ENCODE data around the gene BEND2. TPM values are rescaled to one million over a fixed set of nuclear protein-coding genes. Genes with fewer than 3 reads are reported as not detected.

BEND2 gene
- total and polyA plus RNA-seq, 9 of the 15 experiments (the other 6 are each of a cell fraction or from before 2014, with no cell fraction given): 0.01 to 0.18 (median 0.06) TPM; not detected in 3

DNA sequence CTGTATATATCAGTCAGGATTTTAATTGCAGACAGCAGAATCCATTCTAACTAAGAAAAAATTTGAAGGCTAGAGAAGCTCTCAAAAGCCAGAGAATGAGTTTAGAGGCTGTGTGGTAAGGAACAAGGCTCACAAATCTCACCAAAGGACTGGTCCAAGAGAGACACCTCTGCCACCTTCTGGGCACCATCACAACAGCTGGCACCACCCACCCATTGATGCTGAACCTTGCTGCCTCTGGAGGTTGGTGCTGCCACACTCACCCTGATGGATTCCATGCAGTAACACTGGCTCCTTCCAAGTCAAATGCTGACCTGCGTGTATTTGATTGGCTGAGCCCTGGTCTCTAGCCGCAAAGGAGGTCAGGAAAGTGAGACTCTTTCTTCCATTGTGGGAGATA is 100.8 kb downstream of the BEND2 start (continued):
- TF ChIP-seq, protein P1, sequence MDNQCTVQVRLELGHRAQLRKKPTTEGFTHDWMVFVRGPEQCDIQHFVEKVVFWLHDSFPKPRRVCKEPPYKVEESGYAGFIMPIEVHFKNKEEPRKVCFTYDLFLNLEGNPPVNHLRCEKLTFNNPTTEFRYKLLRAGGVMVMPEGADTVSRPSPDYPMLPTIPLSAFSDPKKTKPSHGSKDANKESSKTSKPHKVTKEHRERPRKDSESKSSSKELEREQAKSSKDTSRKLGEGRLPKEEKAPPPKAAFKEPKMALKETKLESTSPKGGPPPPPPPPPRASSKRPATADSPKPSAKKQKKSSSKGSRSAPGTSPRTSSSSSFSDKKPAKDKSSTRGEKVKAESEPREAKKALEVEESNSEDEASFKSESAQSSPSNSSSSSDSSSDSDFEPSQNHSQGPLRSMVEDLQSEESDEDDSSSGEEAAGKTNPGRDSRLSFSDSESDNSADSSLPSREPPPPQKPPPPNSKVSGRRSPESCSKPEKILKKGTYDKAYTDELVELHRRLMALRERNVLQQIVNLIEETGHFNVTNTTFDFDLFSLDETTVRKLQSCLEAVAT (IDR thresholded peaks at IDR 0.05): no peak

Other genes with a start within 250 kb of the BEND2 start
- gene SCML2, start 133.8 kb upstream of the BEND2 start, total RNA-seq (2014; rRNA removed): 15.1 and 16.5 TPM in 2 replicates
- 25.6 and 27.5 TPM in 2 replicates for gene SCML2, start 133.8 kb upstream of the BEND2 start, total RNA-seq (2014; rRNA removed; fragmentation: Illumina TruSeq; extraction: Trizol)
- gene SCML2, start 133.8 kb upstream of the BEND2 start, total RNA-seq (2015; rRNA removed; fragmentation: Illumina TruSeq; extraction: Trizol): 19.0 and 22.9 TPM in 2 replicates
- 19.0 and 19.6 TPM in 2 replicates for gene SCML2, start 133.8 kb upstream of the BEND2 start, total RNA-seq (2021)
- 26.6 and 29.4 TPM in 2 replicates for gene SCML2, start 133.8 kb upstream of the BEND2 start, polyA plus RNA-seq (2011; rRNA removed)
- 27.4 and 30.8 TPM in 2 replicates for gene SCML2, start 133.8 kb upstream of the BEND2 start, polyA plus RNA-seq (2014; fragmentation: Illumina TruSeq; extraction: Trizol)
- gene SCML2, start 133.8 kb upstream of the BEND2 start, polyA plus RNA-seq (2014; fragmentation: Nextera tagmentation; extraction: Ambion mirVana): 10 to 100 TPM; 18.2 to 30.4 TPM
- gene SCML2, start 133.8 kb upstream of the BEND2 start, polyA plus RNA-seq (2014; rRNA removed): 20.7 and 25.8 TPM in 2 replicates
- gene CDKL5, start 204.7 kb upstream of the BEND2 start, total RNA-seq (2014; rRNA removed): under 0.01 TPM in 2 replicates
- 0.04 and 0.13 TPM in 2 replicates for gene CDKL5, start 204.7 kb upstream of the BEND2 start, total RNA-seq (2014; rRNA removed; fragmentation: Illumina TruSeq; extraction: Trizol)
- 0.04 and 0.11 TPM in 2 replicates for gene CDKL5, start 204.7 kb upstream of the BEND2 start, total RNA-seq (2015; rRNA removed; fragmentation: Illumina TruSeq; extraction: Trizol)
- gene CDKL5, start 204.7 kb upstream of the BEND2 start, total RNA-seq (2021): 0.11 and 0.16 TPM in 2 replicates
- gene CDKL5, start 204.7 kb upstream of the BEND2 start, polyA plus RNA-seq (2011; rRNA removed): 0.14 and 0.21 TPM in 2 replicates
- gene CDKL5, start 204.7 kb upstream of the BEND2 start, polyA plus RNA-seq (2014; fragmentation: Illumina TruSeq; extraction: Trizol): 0.04 TPM in 2 replicates
- gene CDKL5, start 204.7 kb upstream of the BEND2 start, polyA plus RNA-seq (2014; fragmentation: Nextera tagmentation; extraction: Ambion mirVana): under 1 TPM; under 0.01 to 0.01 TPM
- 0.04 and 0.08 TPM in 2 replicates for gene CDKL5, start 204.7 kb upstream of the BEND2 start, polyA plus RNA-seq (2014; rRNA removed)